Keratinocyte (primary cell): ENCODE data around the gene PTPN14. TPM values are rescaled to one million over a fixed set of nuclear protein-coding genes. Genes with fewer than 3 reads are reported as not detected.

Source experiments
- DNase-seq: peaks from one replicate; pipeline ENCODE4 v3.0.0-alpha.2; 2011; ENCODE audit warnings: low read depth, missing footprints, low spot score
- FAIRE-seq: peaks from 2 replicates; lab custom pipeline; 2011; peaks lifted over from hg19 to GRCh38; lab: Jason Lieb, UNC
- H2AFZ ChIP-seq: 2 replicates; pipeline ENCODE4 v1.6.0; 2012; ENCODE audit warnings: low read length, control low read depth, inconsistent platforms; ENCODE audit not compliant: control insufficient read depth
- H3K27ac ChIP-seq: 2 replicates; pipeline ENCODE4 v1.5.1; 2011; ENCODE audit warnings: low read length; ENCODE audit not compliant: control insufficient read depth, insufficient read depth
- H3K27me3 ChIP-seq: 3 replicates; pipeline ENCODE4 v1.6.0; 2011; ENCODE audit warnings: low read length; ENCODE audit not compliant: control insufficient read depth, insufficient read depth; ENCODE audit errors: extremely low read depth
- H3K36me3 ChIP-seq, 2 experiments: 2 replicates in 1 of 2; 3 replicates in 1 of 2; pipeline ENCODE4 v1.5.1; 2011; ENCODE audit warnings: low read length in 2 of 2, mild to moderate bottlenecking in 1 of 2; ENCODE audit not compliant: control insufficient read depth in 2 of 2, insufficient read depth in 2 of 2; ENCODE audit errors: extremely low read depth in 1 of 2
- H3K4me1 ChIP-seq: 3 replicates; pipeline ENCODE4 v1.5.1; 2011; ENCODE audit warnings: low read length; ENCODE audit not compliant: control insufficient read depth, insufficient read depth; ENCODE audit errors: extremely low read depth
- H3K4me2 ChIP-seq: 3 replicates; pipeline ENCODE4 v1.6.0; 2011; ENCODE audit warnings: low read depth, low read length; ENCODE audit not compliant: control insufficient read depth, insufficient read depth; ENCODE audit errors: extremely low read depth
- H3K4me3 ChIP-seq, 3 experiments: fragments of 200-600 bp in 1 of 3; sonication (generic) in 1 of 3; 2 replicates in 2 of 3; 3 replicates in 1 of 3; pipeline ENCODE4 v1.5.1; 2011 to 2016; ENCODE audit warnings: low read length in 3 of 3, mild to moderate bottlenecking in 3 of 3, control low read depth in 2 of 3, inconsistent platforms in 1 of 3, low read depth in 1 of 3, mixed read lengths in 1 of 3, mixed run types in 1 of 3, moderate library complexity in 1 of 3; ENCODE audit not compliant: control insufficient read depth in 2 of 3, insufficient read depth in 2 of 3; ENCODE audit errors: extremely low read depth in 1 of 3
- H3K79me2 ChIP-seq: 2 replicates; pipeline ENCODE4 v1.6.0; 2012; ENCODE audit warnings: low read length; ENCODE audit not compliant: control insufficient read depth, insufficient read depth
- H3K9ac ChIP-seq: 3 replicates; pipeline ENCODE4 v1.6.0; 2011; ENCODE audit warnings: low read length; ENCODE audit not compliant: control insufficient read depth, insufficient read depth; ENCODE audit errors: extremely low read depth
- H3K9me1 ChIP-seq: 3 replicates; pipeline ENCODE4 v1.6.0; 2011; ENCODE audit warnings: low read length; ENCODE audit not compliant: control insufficient read depth, insufficient read depth; ENCODE audit errors: extremely low read depth
- H3K9me3 ChIP-seq: 2 replicates; pipeline ENCODE4 v1.5.1; 2012; ENCODE audit warnings: low read depth, low read length; ENCODE audit not compliant: control insufficient read depth
- H4K20me1 ChIP-seq: 3 replicates; pipeline ENCODE4 v1.6.0; 2011; ENCODE audit warnings: low read length; ENCODE audit not compliant: control insufficient read depth, insufficient read depth; ENCODE audit errors: extremely low read depth
- EZH2 ChIP-seq: IDR thresholded peaks from one replicate; pipeline ENCODE4 v1.6.1; 2012; ENCODE audit warnings: inconsistent platforms, mild to moderate bottlenecking, low read length, moderate library complexity
- dilution Hi-C: fragments of 300-500 bp; cut with MboI; formaldehyde crosslinking; loops from one replicate; pipeline ENCODE4 v1.7.0; 2020; ENCODE audit warnings: low sequenced_read_pairs; ENCODE audit not compliant: extremely low pct_ligation_motif_present
- polyA plus RNA-seq, 5 experiments: library from polyadenylated mRNA; depleted of rRNA in 3 of 5; stranded (reverse) in 3 of 5; stranded (forward) in 1 of 5; unstranded in 1 of 5; fragments of >200 nt; gene quantifications; 1 replicate in 1 of 5; 2 replicates in 3 of 5; 3 replicates in 1 of 5; pipeline versions ENCODE4 v1.2.1 to v1.2.3, GENCODE V29; 2011 to 2012; ENCODE audit warnings: missing spikeins in 2 of 5, low read depth in 1 of 5, low replicate concordance in 1 of 5
- TF ChIP-seq, protein P1 (sequence below), 3 experiments: IDR thresholded peaks in 1 of 3; conservative IDR thresholded peaks in 1 of 3; optimal IDR thresholded peaks in 1 of 3; 2 replicates in 2 of 3; 3 replicates in 1 of 3; pipeline versions ENCODE3 to v1.5.1; 2011; ENCODE audit warnings: low read length in 3 of 3, mild to moderate bottlenecking in 3 of 3, moderate library complexity in 2 of 3, control low read depth in 1 of 3, inconsistent platforms in 1 of 3; ENCODE audit not compliant: insufficient read depth in 2 of 3; ENCODE audit errors: extremely low read depth in 1 of 3

PTPN14 gene
- polyA plus RNA-seq, 1 donor (not counting 4 experiments of a cell fraction or from before 2014, with no cell fraction given) = 29.9 TPM

DNA sequence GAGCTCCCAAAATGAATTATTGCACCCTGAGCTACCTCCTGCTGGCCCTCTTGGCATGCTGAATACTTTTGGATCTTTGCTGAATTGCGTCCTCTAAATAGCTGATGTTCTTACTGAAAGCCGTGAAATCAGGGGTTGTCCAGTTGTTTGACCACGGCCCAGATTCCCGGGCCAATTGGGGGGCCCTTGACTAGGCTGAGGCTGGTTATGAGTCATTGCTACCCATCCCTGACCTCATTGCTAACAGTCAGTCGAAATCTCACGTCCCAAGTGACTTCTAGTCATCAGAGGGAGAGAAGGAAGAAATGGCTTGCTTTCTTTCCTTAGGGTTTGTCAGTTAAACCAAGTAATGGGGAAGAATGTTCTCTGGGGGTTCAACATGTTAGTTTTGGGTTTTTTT is 233.0 kb downstream of the PTPN14 start:
- H3K4me3 ChIP-seq = no peak overlapping the region
- dilution Hi-C loops = no loop called here
- no peaks in the 10 kb centered on the region for H3K9me1 ChIP-seq
- peaks cover 10 to 13% of the 10 kb centered on the region in 2 experiments for H3K36me3 ChIP-seq
- no peaks in the 10 kb centered on the region for H4K20me1 ChIP-seq
- no peaks in the 10 kb centered on the region for H3K79me2 ChIP-seq
- no peak for TF ChIP-seq EZH2
- TF ChIP-seq, protein P1, sequence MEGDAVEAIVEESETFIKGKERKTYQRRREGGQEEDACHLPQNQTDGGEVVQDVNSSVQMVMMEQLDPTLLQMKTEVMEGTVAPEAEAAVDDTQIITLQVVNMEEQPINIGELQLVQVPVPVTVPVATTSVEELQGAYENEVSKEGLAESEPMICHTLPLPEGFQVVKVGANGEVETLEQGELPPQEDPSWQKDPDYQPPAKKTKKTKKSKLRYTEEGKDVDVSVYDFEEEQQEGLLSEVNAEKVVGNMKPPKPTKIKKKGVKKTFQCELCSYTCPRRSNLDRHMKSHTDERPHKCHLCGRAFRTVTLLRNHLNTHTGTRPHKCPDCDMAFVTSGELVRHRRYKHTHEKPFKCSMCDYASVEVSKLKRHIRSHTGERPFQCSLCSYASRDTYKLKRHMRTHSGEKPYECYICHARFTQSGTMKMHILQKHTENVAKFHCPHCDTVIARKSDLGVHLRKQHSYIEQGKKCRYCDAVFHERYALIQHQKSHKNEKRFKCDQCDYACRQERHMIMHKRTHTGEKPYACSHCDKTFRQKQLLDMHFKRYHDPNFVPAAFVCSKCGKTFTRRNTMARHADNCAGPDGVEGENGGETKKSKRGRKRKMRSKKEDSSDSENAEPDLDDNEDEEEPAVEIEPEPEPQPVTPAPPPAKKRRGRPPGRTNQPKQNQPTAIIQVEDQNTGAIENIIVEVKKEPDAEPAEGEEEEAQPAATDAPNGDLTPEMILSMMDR (optimal IDR thresholded peaks at IDR 0.05 in 1 of 3, IDR thresholded peaks at IDR 0.05 in 1 of 3, conservative IDR thresholded peaks at IDR 0.05 in 1 of 3; ENCODE audit: extremely low read depth in 1 of 3, insufficient read depth in 2 of 3, low read length in 3 of 3) = no peak
- no peaks in the 10 kb centered on the region for H3K4me1 ChIP-seq
- no peaks in the 10 kb centered on the region for H3K27me3 ChIP-seq
- FAIRE-seq (no peak), DNase-seq (no peak)
- no peak overlapping the region for H3K9ac ChIP-seq
- no peaks in the 10 kb centered on the region for H3K9me3 ChIP-seq
- H3K4me2 ChIP-seq = no peak overlapping the region
- H3K27ac ChIP-seq = no peak overlapping the region
- no peak overlapping the region for H2AFZ ChIP-seq

DNA sequence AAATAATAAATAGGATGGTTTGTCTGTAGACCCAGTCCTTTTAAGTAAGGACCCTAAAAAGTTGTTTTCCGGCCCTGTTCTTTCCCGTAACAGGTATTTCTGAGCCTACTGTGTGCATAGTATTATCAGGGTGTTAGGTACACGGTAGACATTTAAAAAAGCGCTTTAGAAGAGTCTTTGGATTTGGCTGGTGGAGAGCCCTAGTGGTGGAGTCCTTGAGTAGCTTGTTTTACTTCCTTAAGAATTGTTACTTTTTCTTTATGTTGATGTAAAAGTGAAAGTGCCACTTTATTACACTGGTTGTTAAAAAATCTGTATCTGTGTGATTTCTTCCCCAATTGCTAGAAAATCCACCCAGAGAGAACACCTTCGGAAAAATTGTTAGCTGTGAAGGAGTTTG is 233.7 kb downstream of the PTPN14 start:
- H3K79me2 ChIP-seq = no peaks in the 10 kb centered on the region
- TF ChIP-seq, protein P1 (optimal IDR thresholded peaks at IDR 0.05 in 1 of 3, IDR thresholded peaks at IDR 0.05 in 1 of 3, conservative IDR thresholded peaks at IDR 0.05 in 1 of 3; ENCODE audit: extremely low read depth in 1 of 3, insufficient read depth in 2 of 3, low read length in 3 of 3) = no peak
- TF ChIP-seq EZH2 = no peak
- H3K9ac ChIP-seq = no peak overlapping the region
- dilution Hi-C loops = no loop called here
- no peaks in the 10 kb centered on the region for H3K9me1 ChIP-seq
- H3K4me3 ChIP-seq = no peak overlapping the region
- no peak for FAIRE-seq
- DNase-seq = no peak
- H3K9me3 ChIP-seq = no peaks in the 10 kb centered on the region
- H3K4me2 ChIP-seq = no peak overlapping the region
- H3K27me3 ChIP-seq = no peaks in the 10 kb centered on the region
- H3K27ac ChIP-seq = no peak overlapping the region
- no peaks in the 10 kb centered on the region for H3K4me1 ChIP-seq
- no peaks in the 10 kb centered on the region for H4K20me1 ChIP-seq
- H3K36me3 ChIP-seq = peaks cover 10 to 13% of the 10 kb centered on the region in 2 experiments
- H2AFZ ChIP-seq = no peak overlapping the region
